Left colon (tissue), 2 donors: Measurements from ENCODE around the gene SLIT3. TPM values are rescaled to one million over a fixed set of nuclear protein-coding genes. Genes with fewer than 3 reads are reported as not detected.
"Not testable (repeated sequence)": the region's sequence is repeated elsewhere in the genome, so short reads cannot be mapped to it uniquely, and the experiment has no call there.

Source experiments
- ATAC-seq: fragments of 200-7000 bp; cut with Tn5 transposase; one replicate; pipeline ENCODE4 v1.9.1; 2020; ENCODE audit warnings: mild to moderate bottlenecking, moderate library complexity
- DNase-seq, 2 donors: peaks; one replicate each; pipeline ENCODE4 v3.0.0-alpha.2; 2020
- intact Hi-C, 2 donors: fragments of 100-400 bp; cut with DNase I in 1 of 2; cut with micrococcal nuclease in 1 of 2; formaldehyde crosslinking; loops; one replicate each; pipeline versions ENCODE4 v1.11.2 to v1.14.0; 2022; cut with DNase I, micrococcal nuclease
- total RNA-seq, 2 donors: library from RNA; stranded (reverse); fragmentation: NEBNext Ultra II Directional; extraction: Animal tissue kit (Norgen Biotek cat#: 25700); gene quantifications; one replicate each; pipeline ENCODE4 v1.2.1, GENCODE V29; 2021
- donor health status: DM: no; HTN: no; CAD: no.
- donor health status: DM: yes; HTN: yes; CAD: no.

The SLIT3 gene
- total RNA-seq, 2 donors from 2014 or later = 6.1 to 15.7 TPM

DNA sequence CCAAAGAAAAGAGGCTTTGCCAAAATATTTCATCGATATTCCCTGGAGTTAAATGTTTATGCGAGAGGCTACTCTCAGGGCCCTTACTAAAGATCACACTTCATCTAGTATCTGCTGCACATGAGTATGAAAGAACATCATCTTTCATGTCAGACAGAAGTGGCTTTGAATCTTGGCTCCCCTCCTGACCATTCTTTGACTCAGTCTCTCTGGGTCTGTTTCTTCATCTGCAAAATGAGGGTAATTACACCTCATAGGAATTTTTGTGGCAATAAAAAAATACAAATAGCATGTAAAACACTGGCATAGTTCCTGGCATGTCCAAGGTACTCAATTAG, 58.1 kb downstream of the SLIT3 start:
- no peak for DNase-seq
- intact Hi-C loops = no loop called here
- no peak for ATAC-seq

DNA sequence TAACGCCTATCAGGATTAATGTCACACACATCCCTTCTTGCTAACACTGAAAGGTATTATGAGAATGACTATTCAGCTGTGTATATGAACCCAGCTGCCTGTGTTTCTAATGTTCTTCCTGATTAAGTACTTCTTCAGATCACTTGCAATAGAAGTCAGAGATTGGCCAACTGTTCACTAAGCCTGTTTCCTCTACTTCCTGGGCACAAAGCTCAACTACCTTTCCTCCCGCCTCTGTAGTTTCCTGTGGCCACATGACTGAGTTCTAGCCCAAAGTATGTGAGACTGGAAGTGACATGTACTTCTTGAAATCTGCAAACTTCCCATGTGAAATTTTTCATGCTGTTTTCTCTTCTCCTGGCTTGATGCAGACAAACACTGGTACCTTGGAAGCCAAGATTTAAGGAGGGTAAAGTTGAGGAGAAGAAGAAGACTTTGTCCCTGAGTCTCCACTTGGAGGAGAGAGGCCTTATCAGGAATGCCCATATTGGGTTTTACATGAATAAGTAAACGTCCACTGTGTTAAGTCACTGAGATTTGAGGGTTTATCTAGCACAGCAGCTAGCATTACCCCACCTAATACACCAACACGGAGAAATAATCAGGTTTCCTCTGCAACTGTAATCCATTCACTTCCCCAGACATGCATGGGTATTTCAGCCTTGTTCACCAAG, 58.6 kb downstream of the SLIT3 start:
- ATAC-seq = no peak
- intact Hi-C loops = no loop called here

DNA sequence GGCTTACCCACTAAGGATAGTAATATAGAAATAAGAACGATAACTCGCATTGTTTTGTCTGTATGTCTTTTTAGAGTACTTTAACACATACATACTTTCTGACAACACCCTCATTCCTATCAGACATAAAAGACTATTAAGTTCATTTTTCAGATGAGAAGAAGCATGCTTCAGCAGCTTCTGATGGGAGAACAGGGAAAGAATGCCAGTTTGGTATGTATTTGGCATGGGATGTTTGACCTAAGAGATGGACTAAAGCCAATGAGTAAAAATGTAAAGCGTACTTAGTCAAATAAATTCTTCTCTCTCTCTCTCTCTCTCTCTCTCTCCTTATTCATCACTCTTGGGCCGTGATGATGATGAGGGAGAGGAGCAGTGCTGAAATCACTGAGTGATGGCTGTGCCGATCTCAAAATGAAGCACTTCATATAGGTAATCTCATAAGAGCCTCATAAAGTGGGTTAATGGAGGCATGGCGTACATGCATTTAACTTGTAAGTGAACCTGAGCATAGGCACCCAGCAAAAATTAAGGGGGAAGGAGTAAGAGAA, 71.5 kb downstream of the SLIT3 start:
- ATAC-seq = no peak
- DNase-seq = no peak
- intact Hi-C loops = no loop called here

More for the DNA sequence above, 58.6 kb downstream of the SLIT3 start:
- no peak for DNase-seq

DNA sequence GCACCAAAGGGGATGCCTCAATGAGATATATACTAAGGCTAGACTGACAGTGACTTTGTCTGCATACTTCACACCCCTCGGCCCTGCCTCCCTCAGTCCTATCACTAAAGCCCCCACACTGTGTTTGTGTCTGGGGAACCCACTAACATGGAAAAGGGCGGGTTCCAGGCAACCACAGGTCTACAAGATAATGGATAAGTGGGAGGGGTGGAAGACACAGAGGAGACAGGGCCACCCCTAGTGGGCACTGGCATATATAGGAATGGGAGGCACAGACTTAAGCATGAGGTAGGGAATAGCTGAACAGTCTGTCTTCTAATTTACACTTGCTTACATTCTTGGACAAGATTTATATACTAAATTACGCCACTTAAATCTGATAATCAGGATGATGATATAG, 74.0 kb downstream of the SLIT3 start:
- ATAC-seq (no peak), DNase-seq (no peak)

DNA sequence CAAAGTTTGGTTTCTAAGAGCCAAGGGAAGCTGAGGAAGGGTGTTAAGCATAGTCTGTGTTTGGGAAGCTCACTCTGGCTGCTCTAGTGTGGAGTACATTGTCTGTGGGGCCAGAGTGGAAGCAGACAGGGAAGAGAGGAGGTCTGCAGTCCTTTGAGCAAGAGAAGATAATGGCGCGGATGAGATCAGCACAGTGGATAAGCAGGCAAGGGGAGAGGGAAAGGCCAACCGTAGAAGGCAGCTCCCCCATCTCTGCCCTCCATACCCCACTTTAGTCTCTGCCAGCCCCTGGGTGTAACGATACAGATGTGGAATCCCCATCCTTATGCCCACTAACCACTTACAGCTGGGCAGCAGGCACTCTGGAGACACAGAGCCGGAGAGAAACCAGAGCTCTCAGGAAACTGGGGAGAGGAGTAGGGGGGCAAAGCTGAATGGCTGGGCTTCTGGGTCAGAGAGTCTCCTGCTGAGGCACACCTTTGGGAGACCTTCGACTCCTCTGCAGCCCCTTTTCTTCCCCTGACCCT, 75.0 kb downstream of the SLIT3 start:
- intact Hi-C loops = no loop called here
- no peak for DNase-seq
- ATAC-seq = no peak

More for the DNA sequence above, 74.0 kb downstream of the SLIT3 start:
- intact Hi-C loops = no loop called here

DNA sequence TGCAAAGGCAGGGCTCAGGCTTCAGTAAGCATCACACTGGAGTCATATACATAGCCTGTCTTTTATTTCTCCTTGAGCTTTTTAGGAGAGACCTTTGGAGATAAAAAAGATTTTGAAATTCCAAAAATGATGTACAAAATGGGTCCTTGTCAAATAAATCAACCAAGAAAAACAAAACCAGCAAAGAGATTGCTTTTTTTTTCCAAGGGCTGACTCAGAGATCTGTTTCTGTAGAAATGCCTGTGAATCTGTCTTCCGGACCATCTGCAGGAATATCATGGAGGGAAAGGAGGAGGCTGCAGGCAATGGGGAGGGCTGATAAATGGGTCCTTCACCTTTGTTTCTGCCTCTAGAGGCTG, 77.4 kb downstream of the SLIT3 start:
- ATAC-seq = no peak
- DNase-seq = no peak
- intact Hi-C loops = no loop called here

DNA sequence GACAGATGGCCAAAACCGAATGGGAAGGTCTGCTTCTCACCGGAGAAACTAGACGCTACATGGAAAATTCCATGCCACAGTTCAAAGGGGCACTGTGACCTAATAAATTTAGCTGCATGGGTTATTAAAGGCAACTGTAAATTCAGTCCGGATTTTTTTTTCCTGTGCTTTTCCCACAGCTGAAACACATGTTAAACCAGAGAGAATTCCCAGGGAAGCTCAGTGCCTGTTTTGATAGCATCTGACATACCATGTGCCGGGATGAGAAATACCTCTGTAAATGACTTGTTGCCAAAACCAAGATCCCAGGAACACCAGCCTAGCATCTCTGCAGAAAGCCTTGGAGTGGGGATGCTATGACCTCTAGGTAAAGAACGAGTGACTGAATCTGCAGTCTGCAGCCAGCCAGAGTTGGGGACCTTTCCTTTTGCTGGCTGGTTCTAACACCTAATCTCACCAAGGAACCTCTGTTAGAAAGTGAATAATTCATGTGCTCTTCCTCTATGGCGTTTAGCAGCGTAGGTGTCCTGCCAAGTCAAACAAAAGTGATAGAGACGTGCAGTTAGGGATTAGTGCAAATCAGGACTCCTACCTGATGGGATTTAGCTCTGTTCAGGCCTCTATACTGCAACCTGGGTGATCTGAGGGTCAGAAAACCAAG, 77.9 kb downstream of the SLIT3 start:
- DNase-seq = no peak
- no peak for ATAC-seq
- intact Hi-C loops = no loop called here

DNA sequence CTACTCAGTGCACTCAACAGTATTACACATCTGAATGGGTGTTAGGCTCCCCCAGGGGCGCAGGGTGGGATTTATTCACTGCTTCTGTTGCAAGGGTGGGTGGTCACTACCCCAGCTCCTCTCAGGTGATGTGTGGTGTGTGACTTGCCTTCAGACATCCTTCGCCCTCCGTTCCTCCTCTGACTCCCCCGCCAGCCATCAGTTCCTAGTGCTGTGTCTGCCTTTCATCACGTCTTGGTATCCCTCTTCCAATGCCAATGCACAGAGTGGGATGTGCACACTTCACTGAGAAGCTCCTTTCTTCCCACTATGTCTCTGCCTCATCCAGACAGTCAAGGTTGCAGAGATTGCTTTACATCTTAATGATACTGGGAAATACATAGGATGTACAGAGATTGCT, 79.4 kb downstream of the SLIT3 start:
- DNase-seq = no peak
- no peak for ATAC-seq
- intact Hi-C loops = no loop called here

DNA sequence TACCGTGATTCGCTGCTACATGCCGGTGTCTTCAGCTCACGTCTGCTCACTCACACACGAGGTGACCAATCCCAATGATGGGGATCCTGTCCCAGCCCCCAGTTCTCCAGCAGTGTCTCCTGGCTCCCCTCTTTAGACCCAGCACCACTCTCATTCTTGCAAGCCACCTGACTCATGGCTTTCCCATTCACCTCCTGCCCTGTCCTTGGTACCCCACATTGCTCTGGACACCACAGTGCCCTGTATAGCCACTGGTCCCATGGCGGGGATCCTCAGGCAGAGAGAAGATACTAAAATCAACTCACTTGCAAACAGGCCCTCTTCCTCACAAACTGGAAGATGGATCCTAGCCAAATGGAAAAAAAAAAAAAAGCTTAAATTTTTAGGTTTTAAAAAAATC, 81.0 kb downstream of the SLIT3 start:
- ATAC-seq (no peak), DNase-seq (no peak)
- intact Hi-C loops = no loop called here

DNA sequence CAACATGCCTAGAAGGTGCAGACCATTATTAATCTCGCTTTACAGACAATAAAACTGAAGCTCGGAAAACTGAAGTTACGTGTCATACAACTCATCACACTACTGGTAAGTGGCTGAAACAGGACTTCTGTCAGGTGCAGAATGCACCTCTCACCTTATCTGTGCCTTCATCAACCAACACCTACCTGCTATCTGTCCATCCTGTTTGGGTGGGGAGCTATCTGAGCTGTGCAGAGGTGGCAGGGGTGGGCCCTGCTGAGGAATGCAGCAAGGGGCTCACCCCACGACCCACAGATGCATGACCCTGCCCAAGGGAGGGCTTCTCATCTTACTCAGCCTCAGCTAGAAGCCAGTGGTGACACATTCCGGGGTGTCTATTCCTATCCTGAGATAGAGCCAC, 81.6 kb downstream of the SLIT3 start:
- ATAC-seq (no peak), DNase-seq (no peak)
- intact Hi-C loops = no loop called here

DNA sequence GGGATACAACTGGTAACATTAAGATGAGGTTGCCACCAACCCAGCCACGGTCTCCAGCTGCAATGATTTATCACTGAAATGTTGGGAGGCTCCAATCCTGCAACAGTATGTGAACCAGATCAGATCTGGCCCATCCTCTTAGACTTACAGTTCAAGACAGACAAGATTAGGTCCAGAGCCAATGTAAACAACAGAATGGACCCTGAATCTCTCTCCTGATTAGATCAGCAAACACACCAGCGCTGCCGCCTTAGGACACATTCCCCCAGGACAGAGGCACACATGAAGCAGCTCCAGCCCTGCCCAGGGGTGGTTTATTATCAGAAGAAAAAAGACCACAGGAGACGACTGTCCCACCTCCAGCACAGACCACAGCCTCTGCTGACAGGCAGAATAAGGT, 82.1 kb downstream of the SLIT3 start:
- no peak for ATAC-seq
- no peak for DNase-seq
- intact Hi-C loops = no loop called here

DNA sequence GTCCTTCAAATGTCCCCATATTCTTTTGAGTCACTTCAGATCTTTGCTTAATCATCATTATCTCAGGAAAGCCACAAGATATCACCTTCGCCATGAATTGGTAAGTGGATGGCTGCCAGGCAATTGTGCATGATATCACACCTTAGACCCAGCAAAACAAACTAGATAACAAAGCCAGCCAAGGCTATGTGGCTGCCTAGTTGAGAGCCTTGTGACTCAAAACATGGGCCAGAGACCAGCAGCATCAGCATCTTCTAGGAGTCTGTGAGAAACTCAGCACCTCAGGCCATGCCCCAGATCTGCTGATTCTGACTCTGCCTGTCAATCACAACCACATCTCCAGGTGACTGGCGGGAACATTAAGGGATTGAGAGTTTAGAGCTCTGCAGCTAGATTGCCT, 82.8 kb downstream of the SLIT3 start:
- intact Hi-C loops = no loop called here
- DNase-seq (no peak), ATAC-seq (no peak)

DNA sequence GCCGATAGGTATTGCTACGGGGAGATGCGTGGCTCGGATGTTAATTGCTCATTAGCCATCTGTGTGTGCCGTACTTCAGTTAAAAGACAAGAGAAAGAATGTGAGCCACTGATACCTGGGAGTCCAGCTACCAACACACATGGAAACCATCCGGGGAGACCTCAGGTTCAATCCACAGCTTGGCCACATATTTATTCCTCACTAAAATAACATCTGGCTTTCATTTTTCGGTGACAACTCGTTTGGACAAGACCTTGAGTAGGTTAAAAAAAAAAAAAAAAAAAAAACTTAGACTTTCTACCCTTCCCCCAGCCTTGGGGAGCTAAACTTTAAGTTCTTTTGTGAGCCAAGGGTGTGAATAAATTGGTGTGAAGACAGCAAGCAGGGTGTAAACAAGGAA, 84.1 kb downstream of the SLIT3 start:
- intact Hi-C loops = no loop called here
- ATAC-seq (no peak), DNase-seq (no peak)

DNA sequence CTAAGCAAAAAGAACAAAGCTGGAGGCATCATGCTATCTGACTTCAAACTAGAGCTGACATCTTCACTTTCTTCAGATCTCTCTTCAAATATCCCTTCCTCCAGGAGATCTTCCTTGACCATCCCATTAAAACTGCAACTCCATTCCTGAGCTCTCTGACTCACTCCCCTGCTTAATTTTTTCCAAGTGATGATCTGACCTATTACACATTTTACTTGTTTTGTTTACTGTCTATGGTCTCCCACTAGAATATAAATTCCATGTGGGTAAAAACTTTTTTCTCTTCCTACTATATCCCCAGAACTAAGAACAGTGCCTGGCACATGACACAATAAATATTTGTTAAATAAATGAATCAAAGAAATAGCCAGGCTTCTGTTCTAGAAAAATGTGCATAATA, 87.5 kb downstream of the SLIT3 start:
- intact Hi-C loops = no loop called here
- ATAC-seq (no peak), DNase-seq (no peak)

DNA sequence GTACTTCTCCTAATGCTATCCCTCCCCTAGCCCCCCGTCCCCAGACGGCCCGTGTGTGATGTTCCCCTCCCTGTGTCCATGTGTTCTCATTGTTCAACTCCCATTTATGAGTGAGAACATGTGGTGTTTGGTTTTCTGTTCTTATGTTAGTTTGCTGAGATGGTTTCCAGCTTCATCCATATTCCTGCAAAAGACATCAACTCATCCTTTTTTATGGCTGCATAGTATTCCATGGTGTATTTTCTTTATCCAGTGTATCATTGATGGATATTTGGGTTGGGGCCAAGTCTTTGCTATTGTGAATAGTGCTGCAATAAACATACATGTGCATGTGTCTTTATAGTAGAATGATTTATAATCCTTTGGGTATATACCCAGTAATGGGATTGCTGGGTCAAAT, 89.2 kb downstream of the SLIT3 start:
- DNase-seq = not testable (repeated sequence)

DNA sequence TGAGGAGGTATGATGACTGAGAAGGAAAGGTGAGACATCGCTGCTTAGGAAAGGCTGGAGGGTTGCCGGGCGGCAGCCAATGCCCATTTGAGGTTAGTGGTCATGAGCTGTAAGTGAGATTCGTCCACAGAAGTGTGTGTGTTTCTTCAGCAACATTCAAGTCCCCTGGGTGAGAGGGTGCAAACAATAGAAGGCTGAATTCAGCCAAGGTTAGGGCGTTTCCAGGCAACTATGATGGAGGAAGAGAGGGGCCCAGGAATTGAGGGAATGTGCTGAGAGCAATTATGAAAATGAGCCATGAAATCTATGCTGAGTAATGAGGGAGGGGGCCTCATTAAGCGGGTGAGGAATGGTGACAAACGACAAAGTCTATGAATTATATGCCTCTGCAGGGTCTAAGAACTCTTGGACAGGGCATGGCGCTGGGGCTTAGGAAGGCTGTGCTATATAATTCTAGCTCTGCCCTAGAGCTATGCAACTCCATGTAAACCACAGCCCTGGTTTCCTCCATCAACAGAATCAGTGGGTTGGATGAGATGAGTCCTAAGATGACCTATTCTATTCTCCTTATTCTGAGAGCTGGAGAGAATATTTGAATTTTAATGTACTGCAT, 96.0 kb downstream of the SLIT3 start:
- ATAC-seq = no peak
- intact Hi-C loops = no loop called here

More for the DNA sequence above, 89.2 kb downstream of the SLIT3 start:
- ATAC-seq, intact Hi-C loops: not testable (repeated sequence)

DNA sequence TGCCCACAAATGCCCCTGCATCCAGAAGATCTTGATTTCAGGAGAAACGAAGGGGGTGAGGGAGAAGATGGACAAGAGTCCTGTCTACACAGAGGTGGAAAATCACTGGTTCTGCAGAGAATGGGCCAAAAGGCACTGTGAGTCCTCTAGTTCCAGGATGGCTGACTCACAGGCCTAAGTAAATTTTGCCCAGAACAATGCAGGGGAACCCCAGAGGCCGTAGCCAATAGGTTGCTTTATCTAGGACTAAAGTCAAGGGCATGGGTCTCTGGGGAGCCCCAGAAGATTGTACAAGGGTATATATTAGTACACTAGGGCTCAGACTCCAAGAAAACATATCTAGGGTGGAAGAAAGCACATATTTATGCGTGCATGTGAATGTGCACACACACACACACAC, 98.0 kb downstream of the SLIT3 start:
- intact Hi-C loops = no loop called here
- DNase-seq (no peak), ATAC-seq (no peak)

More for the DNA sequence above, 96.0 kb downstream of the SLIT3 start:
- DNase-seq = no peak

DNA sequence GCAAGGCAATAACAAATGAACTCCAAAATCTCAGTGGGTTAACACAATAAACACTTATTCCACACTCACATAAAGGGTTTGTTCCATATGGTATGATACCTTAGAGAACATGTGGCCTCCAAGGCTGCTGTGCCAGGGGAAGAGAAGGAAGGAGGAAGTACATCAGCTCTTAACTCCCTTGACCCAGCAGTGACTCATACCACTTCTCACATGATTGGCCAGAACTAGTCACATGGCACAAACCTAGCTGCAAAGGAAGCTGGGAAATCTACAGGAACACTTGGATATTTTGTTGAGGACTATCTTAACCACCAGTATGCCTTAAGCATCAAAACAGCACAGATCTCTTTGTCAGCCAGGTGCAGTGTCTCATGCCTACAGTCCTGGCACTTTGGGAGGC, 99.3 kb downstream of the SLIT3 start:
- intact Hi-C loops = no loop called here
- DNase-seq = no peak
- ATAC-seq = no peak

DNA sequence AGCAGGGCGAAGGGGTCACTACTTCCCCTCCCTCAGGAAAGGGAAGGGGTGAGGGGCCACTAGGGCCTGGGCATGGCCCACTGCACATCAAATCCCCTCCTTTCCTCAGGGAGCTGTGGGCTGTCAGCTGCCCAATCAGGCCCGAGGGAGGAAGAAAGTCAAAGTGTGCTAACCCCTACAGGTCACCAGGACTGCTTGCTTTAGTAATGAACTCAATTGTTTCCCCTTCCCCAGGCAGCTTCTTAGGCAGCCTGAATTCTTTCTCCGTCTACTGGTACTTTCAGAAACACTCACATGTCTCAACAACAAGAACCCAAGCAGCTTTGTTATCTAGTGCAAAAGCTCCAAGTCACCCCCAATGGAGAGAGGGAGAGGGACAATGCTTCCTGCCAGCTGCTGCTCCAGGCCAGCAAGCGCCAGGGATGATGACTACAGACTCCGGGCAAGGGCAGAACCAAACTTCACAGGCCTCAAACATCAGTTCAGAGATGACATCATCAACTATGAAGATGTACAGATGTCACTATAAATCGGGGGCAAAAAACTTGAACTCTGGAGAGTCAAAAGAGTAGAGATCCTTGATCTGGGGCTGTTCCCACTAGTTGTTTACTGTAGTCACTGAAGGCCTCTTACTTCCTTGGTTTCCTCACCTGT, 100.7 kb downstream of the SLIT3 start:
- intact Hi-C loops = no loop called here
- ATAC-seq (no peak), DNase-seq (no peak)

DNA sequence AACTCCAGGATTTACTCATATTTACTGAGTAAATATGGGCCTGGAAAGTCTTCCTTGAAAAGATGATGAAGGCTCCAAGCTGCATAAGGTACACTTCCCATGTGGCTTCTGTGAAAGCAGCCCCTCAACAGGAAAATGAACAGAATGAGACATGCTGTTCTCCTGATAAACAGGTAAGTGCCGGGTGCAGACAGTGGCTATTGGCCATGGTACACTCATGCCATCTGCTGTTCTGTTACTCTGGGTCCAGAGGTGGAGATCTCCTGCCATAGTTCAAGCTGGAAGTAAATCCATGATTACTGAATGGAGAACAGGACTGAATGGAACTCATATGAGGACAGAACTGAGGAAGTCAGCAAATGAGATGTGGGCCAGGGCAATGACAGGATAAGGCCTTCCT, 103.6 kb downstream of the SLIT3 start:
- intact Hi-C loops = no loop called here
- no peak for DNase-seq
- no peak for ATAC-seq
